Kidney (tissue), 14 donors: ENCODE data around the gene DNM2. TPM values are rescaled to one million over a fixed set of nuclear protein-coding genes. Genes with fewer than 3 reads are reported as not detected.

Experiments used
- DNase-seq, 5 donors: peaks; one replicate each; pipeline ENCODE4 v3.0.0-alpha.2; 2013 to 2020
- FAIRE-seq: peaks from 2 replicates; lab custom pipeline; 2012; peaks lifted over from hg19 to GRCh38; lab: Jason Lieb, UNC
- H3K27ac ChIP-seq, 2 donors: one replicate each; pipeline ENCODE4 v1.7.0; 2013; ENCODE audit warnings: low read depth in 2 of 2, low read length in 2 of 2, inconsistent platforms in 1 of 2
- H3K27me3 ChIP-seq: one replicate; pipeline ENCODE4 v1.7.1; 2013; ENCODE audit warnings: low read length, inconsistent platforms; ENCODE audit not compliant: control insufficient read depth, insufficient read depth
- H3K36me3 ChIP-seq, 3 donors: one replicate each; pipeline versions ENCODE4 v1.7.0 to v1.7.1; 2013; ENCODE audit warnings: low read length in 3 of 3, control low read depth in 1 of 3, inconsistent platforms in 1 of 3; ENCODE audit not compliant: insufficient read depth in 3 of 3, control insufficient read depth in 2 of 3
- H3K4me1 ChIP-seq, 3 donors: one replicate each; pipeline versions ENCODE4 v1.7.0 to v1.7.1; 2013; ENCODE audit warnings: low read length in 3 of 3, inconsistent platforms in 1 of 3, low read depth in 1 of 3; ENCODE audit not compliant: control insufficient read depth in 2 of 3, insufficient read depth in 2 of 3
- H3K4me3 ChIP-seq, 3 donors: one replicate each; pipeline versions ENCODE4 v1.7.0 to v1.8.1; 2013; ENCODE audit warnings: low read length in 3 of 3, control low read depth in 1 of 3, inconsistent platforms in 1 of 3
- H3K9ac ChIP-seq, 3 donors: one replicate each; pipeline versions ENCODE4 v1.7.0 to v1.7.1; 2013; ENCODE audit warnings: low read length in 3 of 3, control low read depth in 1 of 3, inconsistent platforms in 1 of 3
- H3K9me3 ChIP-seq, 3 donors: one replicate each; pipeline versions ENCODE4 v1.7.0 to v1.7.1; 2013; ENCODE audit warnings: low read length in 3 of 3, control low read depth in 1 of 3, inconsistent platforms in 1 of 3; ENCODE audit not compliant: control insufficient read depth in 2 of 3, insufficient read depth in 1 of 3
- intact Hi-C: fragments of 100-400 bp; cut with DNase I; formaldehyde crosslinking; loops from one replicate; pipeline ENCODE4 v1.11.1; 2022
- polyA plus RNA-seq: library from polyadenylated mRNA; stranded (reverse); fragments of 350-450 nt; fragmentation: Illumina TruSeq; extraction: RNeasy Lipid Tissue Mini Kit (QIAGEN cat#74804); gene quantifications from one replicate; pipeline ENCODE4 v1.2.3, GENCODE V29; 2014; ENCODE audit warnings: low read depth, low replicate concordance; ENCODE audit not compliant: insufficient read depth
- total RNA-seq: library from RNA; stranded (reverse); fragmentation: NEBNext Ultra II Directional; extraction: Animal tissue kit (Norgen Biotek cat#: 25700); gene quantifications from one replicate; pipeline ENCODE4 v1.2.1, GENCODE V29; 2021
- TF ChIP-seq, protein P1 (sequence below): IDR thresholded peaks from 3 replicates; pipeline ENCODE4 v1.5.1; 2012; ENCODE audit warnings: mild to moderate bottlenecking, moderate library complexity, borderline replicate concordance; ENCODE audit not compliant: insufficient read depth; ENCODE audit errors: extremely low read depth
- donor health status: control.
- donor health status: control.
- donor health status: control.
- donor health status: control.
- donor health status: control.
- donor health status: DM: yes; HTN: yes; CAD: no.
- donor health status: Normal renal cell carcinoma (clear cell type).

The DNM2 gene
- total and polyA plus RNA-seq, 2 donors from 2014 or later: 79.0 to 226 TPM

DNA sequence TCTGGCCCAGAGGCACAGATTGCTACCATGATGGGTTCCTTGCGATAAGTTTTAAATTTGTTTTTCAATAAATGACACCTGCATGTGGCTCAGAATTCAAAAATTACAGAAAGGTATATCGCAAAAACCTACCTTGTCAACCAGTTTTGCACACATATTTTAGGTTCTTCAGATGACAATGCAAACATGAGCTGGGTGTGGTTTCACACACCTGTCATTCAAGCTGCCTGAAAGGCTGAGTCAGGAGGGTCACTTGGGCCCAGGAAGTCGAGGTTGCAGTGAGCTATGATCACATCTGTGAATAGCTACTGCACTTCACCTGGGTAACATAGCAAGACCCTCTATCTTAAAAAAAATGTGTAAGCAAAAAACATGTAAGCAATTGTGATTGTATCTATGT lies 56.1 kb downstream of the DNM2 start:
- Histone ChIP-seq H3K4me3 (no peak overlapping the region), H3K9ac (no peak overlapping the region), H3K36me3 (peaks cover 7 to 32% (median 31%) of the 10 kb centered on the region in 3 donors), H3K9me3 (no peaks in the 10 kb centered on the region), H3K4me1 (peaks cover 0 to 20% (median 13%) of the 10 kb centered on the region in 3 donors), H3K27ac (no peak overlapping the region), H3K27me3 (no peaks in the 10 kb centered on the region)
- TF ChIP-seq, protein P1, sequence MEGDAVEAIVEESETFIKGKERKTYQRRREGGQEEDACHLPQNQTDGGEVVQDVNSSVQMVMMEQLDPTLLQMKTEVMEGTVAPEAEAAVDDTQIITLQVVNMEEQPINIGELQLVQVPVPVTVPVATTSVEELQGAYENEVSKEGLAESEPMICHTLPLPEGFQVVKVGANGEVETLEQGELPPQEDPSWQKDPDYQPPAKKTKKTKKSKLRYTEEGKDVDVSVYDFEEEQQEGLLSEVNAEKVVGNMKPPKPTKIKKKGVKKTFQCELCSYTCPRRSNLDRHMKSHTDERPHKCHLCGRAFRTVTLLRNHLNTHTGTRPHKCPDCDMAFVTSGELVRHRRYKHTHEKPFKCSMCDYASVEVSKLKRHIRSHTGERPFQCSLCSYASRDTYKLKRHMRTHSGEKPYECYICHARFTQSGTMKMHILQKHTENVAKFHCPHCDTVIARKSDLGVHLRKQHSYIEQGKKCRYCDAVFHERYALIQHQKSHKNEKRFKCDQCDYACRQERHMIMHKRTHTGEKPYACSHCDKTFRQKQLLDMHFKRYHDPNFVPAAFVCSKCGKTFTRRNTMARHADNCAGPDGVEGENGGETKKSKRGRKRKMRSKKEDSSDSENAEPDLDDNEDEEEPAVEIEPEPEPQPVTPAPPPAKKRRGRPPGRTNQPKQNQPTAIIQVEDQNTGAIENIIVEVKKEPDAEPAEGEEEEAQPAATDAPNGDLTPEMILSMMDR: no peak
- intact Hi-C loops: loop anchor here (10.0 kb wide), 1 partner anchor 59 kb away; the partner anchor contains the start of gene DNM2
- no peak for FAIRE-seq
- DNase-seq: no peak

DNA sequence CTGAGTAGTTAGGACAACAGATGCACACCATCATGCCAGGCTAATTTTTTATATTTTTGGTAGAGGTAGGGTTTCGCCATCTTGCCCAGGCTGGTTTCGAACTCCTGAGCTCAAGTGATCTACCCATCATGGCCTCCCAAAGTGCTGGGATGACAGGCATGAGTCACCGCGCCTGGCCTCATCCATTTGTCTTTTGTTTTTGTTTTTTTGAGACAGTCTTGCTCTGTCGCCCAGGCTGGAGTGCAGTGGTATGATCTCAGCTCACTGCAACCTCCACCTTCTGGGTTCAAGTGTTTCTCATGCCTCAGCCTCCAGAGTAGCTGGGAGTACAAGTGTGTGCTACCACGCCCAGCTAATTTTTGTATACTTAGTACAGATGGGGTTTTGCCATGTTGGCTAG lies 57.0 kb downstream of the DNM2 start:
- Histone ChIP-seq H3K27ac (no peak overlapping the region), H3K9me3 (no peaks in the 10 kb centered on the region), H3K9ac (no peak overlapping the region), H3K27me3 (no peaks in the 10 kb centered on the region), H3K4me3 (no peak overlapping the region), H3K36me3 (peaks cover 7 to 36% (median 34%) of the 10 kb centered on the region in 3 donors), H3K4me1 (peaks cover 0 to 11% (median 4%) of the 10 kb centered on the region in 3 donors)
- DNase-seq (no peak), FAIRE-seq (no peak)
- TF ChIP-seq, protein P1: no peak
- intact Hi-C loops: loop anchor here (10.0 kb wide), 1 partner anchor 60 kb away; the partner anchor contains the start of gene DNM2

DNA sequence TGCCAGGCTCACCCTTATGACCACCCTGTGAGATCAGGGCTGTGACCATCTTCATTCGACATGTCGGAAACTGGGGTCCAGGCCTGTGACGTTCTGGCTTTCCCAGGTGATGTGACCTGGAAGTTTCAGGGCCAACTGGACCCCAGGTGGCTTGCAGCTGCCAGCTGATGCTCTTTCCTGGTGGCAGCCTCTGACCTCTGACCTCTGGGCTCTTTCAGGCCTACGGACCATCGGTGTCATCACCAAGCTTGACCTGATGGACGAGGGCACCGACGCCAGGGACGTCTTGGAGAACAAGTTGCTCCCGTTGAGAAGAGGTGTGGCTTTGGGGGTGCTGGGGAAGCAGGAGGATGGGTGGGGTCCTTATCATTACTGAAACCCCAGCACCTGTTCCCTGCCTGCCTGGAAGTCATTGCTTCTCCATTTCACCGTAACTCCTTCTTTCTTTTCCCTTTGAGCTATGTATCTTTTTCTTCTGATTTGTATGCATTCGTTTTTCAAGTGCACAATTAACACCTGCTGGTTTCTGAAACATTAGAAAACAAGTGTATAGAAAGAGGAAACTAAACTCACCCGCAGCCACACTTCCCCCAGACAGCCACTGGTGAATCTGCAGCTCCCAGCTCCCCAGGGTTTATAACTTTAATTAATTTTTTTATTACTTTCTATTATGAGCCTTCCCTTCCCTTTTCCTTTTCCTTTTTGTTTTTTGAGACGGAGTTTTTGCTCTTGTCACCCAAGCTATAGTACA lies 59.2 kb downstream of the DNM2 start:
- Histone ChIP-seq H3K27me3 (no peaks in the 10 kb centered on the region), H3K9me3 (no peaks in the 10 kb centered on the region), H3K4me3 (no peak overlapping the region), H3K9ac (no peak overlapping the region), H3K36me3 (peaks cover 7 to 48% (median 36%) of the 10 kb centered on the region in 3 donors), H3K27ac (no peak overlapping the region), H3K4me1 (no peaks in the 10 kb centered on the region)
- TF ChIP-seq, protein P1: no peak
- DNase-seq (no peak), FAIRE-seq (no peak)
- intact Hi-C loops: loop anchor here (10.0 kb wide), 1 partner anchor 62 kb away; the partner anchor contains the start of gene DNM2
